HCT116 (cell line): ENCODE results near the gene SRGAP1. TPM values are rescaled to one million over a fixed set of nuclear protein-coding genes. Genes with fewer than 3 reads are reported as not detected.

Experiments
- ATAC-seq: fragments of 200-7000 bp; cut with Tn5 transposase; 2 replicates; pipeline ENCODE4 v1.9.1; 2020; ENCODE audit warnings: mild to moderate bottlenecking, moderate library complexity
- BruUV-seq: library from RNA; stranded (reverse); fragments of 400-500 nt; replicated peaks from 2 replicates; lab custom pipeline; 2021; lab: Mats Ljungman, UMichigan
- CTCF ChIA-PET: fragments of 300-600 bp; sonication (Branson Sonifier 250); formaldehyde crosslinking; loops from one replicate; lab custom pipeline; 2021; ENCODE audit warnings: antibody characterized with exemption; lab: Charles Lee
- POLR2A ChIA-PET: fragments of 300-600, 350-600 bp; sonication (Branson Sonifier 250); formaldehyde crosslinking; loops from one replicate; lab custom pipeline; 2021; ENCODE audit warnings: antibody characterized with exemption; lab: Charles Lee
- RAD21 ChIA-PET, 2 experiments: fragments of 300-600 bp; sonication (Branson Sonifier 250); formaldehyde crosslinking; loops; one replicate each; lab custom pipeline; 2023; ENCODE audit warnings: low total read pairs in 2 of 2; ENCODE audit not compliant: uncharacterized antibody in 2 of 2, unreplicated experiment in 2 of 2, low non-redundant PET in 1 of 2; lab: Charles Lee
- DNase-seq: peaks from one replicate; pipeline ENCODE4 v3.0.0-alpha.2; 2010; ENCODE audit warnings: low read depth, low spot score
- H2AFZ ChIP-seq: fragments of 200-600 bp; shearing (Covaris generic), sonication (generic); 2 replicates; pipeline ENCODE4 v1.6.1; 2017; ENCODE audit warnings: low read depth, mixed run types, mixed read lengths, antibody characterized with exemption, low read length; ENCODE audit not compliant: poor library complexity, severe bottlenecking
- H3K27ac ChIP-seq: 2 replicates; pipeline ENCODE4 v1.5.1; 2012; ENCODE audit warnings: low read depth, low read length
- H3K27me3 ChIP-seq: fragments of 200-600 bp; sonication (generic); 2 replicates; pipeline ENCODE4 v1.6.1; 2016; ENCODE audit warnings: mixed run types, low read length, mixed read lengths; ENCODE audit not compliant: insufficient read depth
- H3K36me3 ChIP-seq, 2 experiments: fragments of 200-500 bp in 1 of 2; fragments of 200-600 bp in 1 of 2; sonication (Bioruptor generic) in 1 of 2; sonication (generic) in 1 of 2; 2 replicates each; pipeline versions ENCODE4 v1.5.1 to v1.6.1; 2014 to 2016; ENCODE audit warnings: low read length in 2 of 2, inconsistent platforms in 1 of 2, mixed read lengths in 1 of 2, mixed run types in 1 of 2; ENCODE audit not compliant: insufficient read depth in 2 of 2, control insufficient read depth in 1 of 2
- H3K4me1 ChIP-seq, 2 experiments: fragments of 200-600 bp in 1 of 2; sonication (generic) in 1 of 2; 2 replicates each; pipeline versions ENCODE4 v1.5.1 to v1.6.1; 2012 to 2017; ENCODE audit warnings: low read length in 2 of 2, inconsistent platforms in 1 of 2, mild to moderate bottlenecking in 1 of 2, mixed read lengths in 1 of 2, mixed run types in 1 of 2, moderate library complexity in 1 of 2; ENCODE audit not compliant: insufficient read depth in 2 of 2, control insufficient read depth in 1 of 2
- H3K4me2 ChIP-seq: fragments of 200-600 bp; sonication (generic); 2 replicates; pipeline ENCODE4 v1.6.1; 2017; ENCODE audit warnings: mixed run types, low read length, mixed read lengths
- H3K4me3 ChIP-seq, 2 experiments: fragments of 200-600 bp in 1 of 2; sonication (generic) in 1 of 2; replicated peaks in 1 of 2; 2 replicates each; pipeline ENCODE4 v1.5.1; 2011 to 2016; ENCODE audit warnings: low read length in 2 of 2, control low read depth in 1 of 2, low read depth in 1 of 2, mild to moderate bottlenecking in 1 of 2, mixed read lengths in 1 of 2, mixed run types in 1 of 2
- H3K79me2 ChIP-seq: fragments of 200-600 bp; sonication (generic); 2 replicates; pipeline ENCODE4 v1.6.1; 2017; ENCODE audit warnings: mild to moderate bottlenecking, mixed run types, low read length, moderate library complexity, mixed read lengths; ENCODE audit not compliant: insufficient read depth
- H3K9ac ChIP-seq: fragments of 200-600 bp; sonication (generic); 2 replicates; pipeline ENCODE4 v1.6.1; 2016; ENCODE audit warnings: low read length, mixed read lengths
- H3K9me2 ChIP-seq: fragments of 200-600 bp; sonication (generic), shearing (Covaris generic); 2 replicates; pipeline ENCODE4 v1.6.1; 2017; ENCODE audit warnings: mixed run types, mild to moderate bottlenecking, moderate library complexity; ENCODE audit not compliant: insufficient read depth
- H3K9me3 ChIP-seq, 2 experiments: fragments of 200-500 bp in 1 of 2; fragments of 200-600 bp in 1 of 2; sonication (Bioruptor generic) in 1 of 2; sonication (generic) in 1 of 2; 2 replicates each; pipeline ENCODE4 v1.6.1; 2014 to 2017; ENCODE audit warnings: low read length in 2 of 2, mixed read lengths in 2 of 2, inconsistent platforms in 1 of 2, low read depth in 1 of 2, mild to moderate bottlenecking in 1 of 2, mixed run types in 1 of 2, moderate library complexity in 1 of 2; ENCODE audit not compliant: control insufficient read depth in 1 of 2, insufficient read depth in 1 of 2
- H4K20me1 ChIP-seq: fragments of 200-600 bp; sonication (generic), shearing (Covaris generic); 2 replicates; pipeline ENCODE4 v1.6.1; 2017; ENCODE audit warnings: mixed run types, mild to moderate bottlenecking, moderate library complexity; ENCODE audit not compliant: insufficient read depth
- CBX3 ChIP-seq: IDR thresholded peaks from 2 replicates; pipeline ENCODE4 v1.6.1; 2012; ENCODE audit warnings: low read depth
- CEBPB ChIP-seq: IDR thresholded peaks from 2 replicates; pipeline ENCODE4 v1.6.1; 2012; ENCODE audit warnings: low read depth
- CTCF ChIP-seq, 3 experiments: fragments of 200-600 bp in 1 of 3; sonication (generic) in 1 of 3; IDR thresholded peaks in 2 of 3; conservative IDR thresholded peaks in 1 of 3; 2 replicates each; pipeline ENCODE4 v1.5.1; 2012 to 2017; ENCODE audit warnings: low read depth in 2 of 3, low read length in 2 of 3, antibody characterized with exemption in 1 of 3, borderline replicate concordance in 1 of 3, control low read depth in 1 of 3, mild to moderate bottlenecking in 1 of 3, mixed read lengths in 1 of 3, mixed run types in 1 of 3, moderate library complexity in 1 of 3; ENCODE audit not compliant: insufficient read depth in 1 of 3
- EGR1 ChIP-seq: IDR thresholded peaks from 2 replicates; pipeline ENCODE4 v1.6.1; 2012; ENCODE audit warnings: low read depth
- ELF1 ChIP-seq: IDR thresholded peaks from 2 replicates; pipeline ENCODE4 v1.6.1; 2012; ENCODE audit warnings: low read depth, borderline replicate concordance
- EZH2 ChIP-seq: fragments of 200-600 bp; sonication (generic); IDR thresholded peaks from 2 replicates; pipeline ENCODE4 v1.6.1; 2017; ENCODE audit warnings: antibody characterized with exemption, mixed run types
- EZH2phosphoT487 ChIP-seq: fragments of 200-600 bp; IDR thresholded peaks from 2 replicates; pipeline ENCODE4 v1.6.1; 2018; ENCODE audit warnings: antibody characterized with exemption, borderline replicate concordance
- FOSL1 ChIP-seq: IDR thresholded peaks from 2 replicates; pipeline ENCODE4 v1.6.1; 2012; ENCODE audit warnings: low read depth
- JUND ChIP-seq: IDR thresholded peaks from 2 replicates; pipeline ENCODE4 v1.6.1; 2012
- POLR2A ChIP-seq: IDR thresholded peaks from 2 replicates; pipeline ENCODE4 v1.7.0; 2011; ENCODE audit warnings: borderline replicate concordance; ENCODE audit not compliant: insufficient read depth, insufficient read length; ENCODE audit errors: extremely low read depth
- POLR2AphosphoS5 ChIP-seq: IDR thresholded peaks from 2 replicates; pipeline ENCODE4 v1.6.1; 2011; ENCODE audit warnings: mild to moderate bottlenecking, low read depth, low read length, moderate library complexity
- SP1 ChIP-seq: IDR thresholded peaks from 2 replicates; pipeline ENCODE4 v1.6.1; 2012; ENCODE audit warnings: low read depth
- TCF7L2 ChIP-seq: IDR thresholded peaks from 2 replicates; pipeline ENCODE4 v1.7.0; 2011; ENCODE audit warnings: borderline replicate concordance, inconsistent platforms; ENCODE audit not compliant: insufficient read depth, insufficient read length; ENCODE audit errors: extremely low read depth
- YY1 ChIP-seq: IDR thresholded peaks from 2 replicates; pipeline ENCODE4 v1.6.1; 2011; ENCODE audit warnings: low read length, low read depth, moderate library complexity, mild to moderate bottlenecking; ENCODE audit not compliant: insufficient replicate concordance; ENCODE audit errors: extremely low read depth
- ZBTB33 ChIP-seq: IDR thresholded peaks from 2 replicates; pipeline ENCODE4 v1.6.1; 2011; ENCODE audit warnings: mild to moderate bottlenecking, low read length, moderate library complexity; ENCODE audit not compliant: insufficient replicate concordance; ENCODE audit errors: extremely low read depth
- ZFX ChIP-seq: fragments of 450-650 bp; IDR thresholded peaks from 2 replicates; pipeline ENCODE4 v1.6.1; 2017
- intact Hi-C: fragments of 100-400 bp; cut with micrococcal nuclease; formaldehyde crosslinking; loops from 2 replicates; pipeline ENCODE4 v1.10.0; 2022
- total RNA-seq: library from RNA; stranded (reverse); gene quantifications from one replicate; pipeline ENCODE4 v1.2.1, GENCODE V29; 2021; ENCODE audit not compliant: unreplicated experiment

Gene SRGAP1
- total RNA-seq, 1 experiment from 2014 or later = 16.6 TPM

GRCh38 chr12:63985456-63985855 lies 141.0 kb downstream of the SRGAP1 start:
- no TSS peak for BruUV-seq
- Histone ChIP-seq H3K4me2 (no peak overlapping the region), H3K27me3 (no peaks in the 10 kb centered on the region), H3K79me2 (peaks cover 10% of the 10 kb centered on the region), H3K36me3 (no peaks in the 10 kb centered on the region), H2AFZ (no peak overlapping the region), H3K4me3 (no peak overlapping the region), H3K9me3 (no peaks in the 10 kb centered on the region), H3K4me1 (peaks cover 0 to 29% of the 10 kb centered on the region in 2 experiments; a peak in 2 of 4 replicates), H3K9me2 (no peaks in the 10 kb centered on the region), H3K9ac (no peak overlapping the region), H4K20me1 (no peaks in the 10 kb centered on the region), H3K27ac (no peak overlapping the region)
- CTCF ChIA-PET = no interaction called here
- TF ChIP-seq ELF1 = no peak
- TF ChIP-seq JUND = no peak
- TF ChIP-seq SP1 = no peak
- TF ChIP-seq EGR1 = no peak
- no peak for TF ChIP-seq ZBTB33
- no peak for TF ChIP-seq EZH2
- intact Hi-C loops = no loop called here
- POLR2A ChIA-PET = no interaction called here
- RAD21 ChIA-PET = no interaction called here
- DNase-seq = no peak
- ATAC-seq = no peak

- intact Hi-C loops = no loop called here
- Histone ChIP-seq H3K4me1 (peaks cover 0 to 24% of the 10 kb centered on the region in 2 experiments; a peak in 2 of 4 replicates), H3K9me3 (no peaks in the 10 kb centered on the region), H3K9me2 (no peaks in the 10 kb centered on the region), H2AFZ (no peak overlapping the region), H3K27ac (no peak overlapping the region), H3K9ac (no peak overlapping the region), H3K4me3 (no peak overlapping the region), H3K36me3 (no peaks in the 10 kb centered on the region), H3K79me2 (peaks cover 8% of the 10 kb centered on the region), H3K4me2 (no peak overlapping the region), H3K27me3 (no peaks in the 10 kb centered on the region), H4K20me1 (no peaks in the 10 kb centered on the region)
- BruUV-seq = no TSS peak
- no peak for DNase-seq
- ATAC-seq = no peak
- POLR2A ChIA-PET = no interaction called here
- CTCF ChIA-PET = no interaction called here
- RAD21 ChIA-PET = no interaction called here
- TF ChIP-seq POLR2AphosphoS5 (no peak), EZH2 (no peak), CBX3 (no peak), EZH2phosphoT487 (no peak), CTCF (IDR thresholded peaks at IDR 0.05 in 2 of 3, conservative IDR thresholded peaks at IDR 0.05 in 1 of 3; ENCODE audit: borderline replicate concordance in 1 of 3, insufficient read depth in 1 of 3, low read depth in 2 of 3, low read length in 2 of 3) (no peak), ZBTB33 (no peak), POLR2A (no peak), TCF7L2 (no peak), ELF1 (no peak), FOSL1 (no peak), JUND (no peak), CEBPB (no peak), YY1 (no peak), ZFX (no peak)
Measured at GRCh38 chr12:63985945-63986344, 141.4 kb downstream of the SRGAP1 start.
